Measurements from ENCODE around the gene DLEC1.

DNA sequence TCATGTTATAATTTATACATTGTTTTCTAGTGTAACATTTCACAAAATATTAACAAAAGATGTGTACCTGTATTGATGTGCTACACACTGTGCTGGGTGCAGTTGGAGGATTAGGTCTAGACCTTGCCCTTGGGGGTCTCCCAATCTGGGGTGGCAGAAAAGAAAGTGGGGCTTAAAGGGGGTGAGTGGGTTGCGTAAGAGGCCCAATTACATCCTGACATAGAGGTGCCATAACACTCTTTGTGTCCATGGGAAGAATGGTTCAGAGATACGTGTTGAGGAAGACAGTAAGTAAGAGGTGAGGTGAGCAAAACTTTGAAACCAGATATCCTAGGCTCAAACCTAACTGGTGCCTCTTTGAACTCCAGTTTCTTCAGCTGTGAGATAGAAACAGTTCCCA is 31.0 kb downstream of the DLEC1 start:
- TF ChIP-seq, protein P1, sequence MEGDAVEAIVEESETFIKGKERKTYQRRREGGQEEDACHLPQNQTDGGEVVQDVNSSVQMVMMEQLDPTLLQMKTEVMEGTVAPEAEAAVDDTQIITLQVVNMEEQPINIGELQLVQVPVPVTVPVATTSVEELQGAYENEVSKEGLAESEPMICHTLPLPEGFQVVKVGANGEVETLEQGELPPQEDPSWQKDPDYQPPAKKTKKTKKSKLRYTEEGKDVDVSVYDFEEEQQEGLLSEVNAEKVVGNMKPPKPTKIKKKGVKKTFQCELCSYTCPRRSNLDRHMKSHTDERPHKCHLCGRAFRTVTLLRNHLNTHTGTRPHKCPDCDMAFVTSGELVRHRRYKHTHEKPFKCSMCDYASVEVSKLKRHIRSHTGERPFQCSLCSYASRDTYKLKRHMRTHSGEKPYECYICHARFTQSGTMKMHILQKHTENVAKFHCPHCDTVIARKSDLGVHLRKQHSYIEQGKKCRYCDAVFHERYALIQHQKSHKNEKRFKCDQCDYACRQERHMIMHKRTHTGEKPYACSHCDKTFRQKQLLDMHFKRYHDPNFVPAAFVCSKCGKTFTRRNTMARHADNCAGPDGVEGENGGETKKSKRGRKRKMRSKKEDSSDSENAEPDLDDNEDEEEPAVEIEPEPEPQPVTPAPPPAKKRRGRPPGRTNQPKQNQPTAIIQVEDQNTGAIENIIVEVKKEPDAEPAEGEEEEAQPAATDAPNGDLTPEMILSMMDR (IDR thresholded peaks at IDR 0.05) = no peak
- TF ChIP-seq POLR2AphosphoS5 (IDR thresholded peaks at IDR 0.05) = no peak

All from gastroesophageal sphincter (tissue), 3 donors.